Right lobe of liver (tissue), 4 donors: ENCODE data around the gene ARMH4.

Source experiments
- POLR2A ChIP-seq: fragments of 450-650 bp; IDR thresholded peaks from one replicate; pipeline ENCODE4 v1.6.1; 2017; ENCODE audit warnings: antibody characterized with exemption, mild to moderate bottlenecking
- TF ChIP-seq, protein P1 (sequence below), 4 donors: fragments of 200-600 bp in 3 of 4; fragments of 450-650 bp in 1 of 4; IDR thresholded peaks; one replicate each; pipeline versions ENCODE4 v1.5.1 to v1.8.0; 2016 to 2022; ENCODE audit warnings: antibody characterized with exemption in 4 of 4, mild to moderate bottlenecking in 2 of 4
- donor health status: DM: no; HTN: no; CAD: no.
- donor health status: DM: no; HTN: no; CAD: no.
- donor health status: DM: no; HTN: yes; CAD: no.

DNA sequence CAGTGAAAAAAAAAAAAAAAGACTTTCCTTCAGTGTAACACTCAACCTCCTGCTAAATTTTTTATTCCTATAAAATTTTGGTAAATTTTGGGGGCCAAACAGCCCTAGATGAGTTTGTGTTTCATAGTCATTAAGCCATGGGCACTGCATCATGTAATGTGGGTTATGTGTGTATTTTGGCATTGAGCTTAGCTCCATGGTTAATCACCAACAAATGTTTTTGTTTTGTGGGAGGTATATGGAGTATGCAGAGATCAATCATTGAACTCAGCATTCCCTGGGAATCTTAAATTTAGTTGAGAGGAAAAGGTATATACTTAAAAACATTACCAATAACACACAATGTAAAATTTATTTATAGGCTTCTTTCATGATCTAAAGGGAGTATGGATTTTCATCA lies 8.5 kb upstream of the ARMH4 start:
- TF ChIP-seq, protein P1, sequence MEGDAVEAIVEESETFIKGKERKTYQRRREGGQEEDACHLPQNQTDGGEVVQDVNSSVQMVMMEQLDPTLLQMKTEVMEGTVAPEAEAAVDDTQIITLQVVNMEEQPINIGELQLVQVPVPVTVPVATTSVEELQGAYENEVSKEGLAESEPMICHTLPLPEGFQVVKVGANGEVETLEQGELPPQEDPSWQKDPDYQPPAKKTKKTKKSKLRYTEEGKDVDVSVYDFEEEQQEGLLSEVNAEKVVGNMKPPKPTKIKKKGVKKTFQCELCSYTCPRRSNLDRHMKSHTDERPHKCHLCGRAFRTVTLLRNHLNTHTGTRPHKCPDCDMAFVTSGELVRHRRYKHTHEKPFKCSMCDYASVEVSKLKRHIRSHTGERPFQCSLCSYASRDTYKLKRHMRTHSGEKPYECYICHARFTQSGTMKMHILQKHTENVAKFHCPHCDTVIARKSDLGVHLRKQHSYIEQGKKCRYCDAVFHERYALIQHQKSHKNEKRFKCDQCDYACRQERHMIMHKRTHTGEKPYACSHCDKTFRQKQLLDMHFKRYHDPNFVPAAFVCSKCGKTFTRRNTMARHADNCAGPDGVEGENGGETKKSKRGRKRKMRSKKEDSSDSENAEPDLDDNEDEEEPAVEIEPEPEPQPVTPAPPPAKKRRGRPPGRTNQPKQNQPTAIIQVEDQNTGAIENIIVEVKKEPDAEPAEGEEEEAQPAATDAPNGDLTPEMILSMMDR (IDR thresholded peaks at IDR 0.05): no peak
- no peak for TF ChIP-seq POLR2A
